Activated effector memory CD4-positive, alpha-beta T cell treated with Interleukin-2 at 50 U/mL for 16 hours (primary cell): ENCODE measurements around the gene MTA2.
"Not testable (repeated sequence)": the region's sequence is repeated elsewhere in the genome, so short reads cannot be mapped to it uniquely, and the experiment has no call there.

Experiments
- DNase-seq: peaks from one replicate; pipeline ENCODE4 v3.0.0-alpha.2; 2020

Gene MTA2

DNA sequence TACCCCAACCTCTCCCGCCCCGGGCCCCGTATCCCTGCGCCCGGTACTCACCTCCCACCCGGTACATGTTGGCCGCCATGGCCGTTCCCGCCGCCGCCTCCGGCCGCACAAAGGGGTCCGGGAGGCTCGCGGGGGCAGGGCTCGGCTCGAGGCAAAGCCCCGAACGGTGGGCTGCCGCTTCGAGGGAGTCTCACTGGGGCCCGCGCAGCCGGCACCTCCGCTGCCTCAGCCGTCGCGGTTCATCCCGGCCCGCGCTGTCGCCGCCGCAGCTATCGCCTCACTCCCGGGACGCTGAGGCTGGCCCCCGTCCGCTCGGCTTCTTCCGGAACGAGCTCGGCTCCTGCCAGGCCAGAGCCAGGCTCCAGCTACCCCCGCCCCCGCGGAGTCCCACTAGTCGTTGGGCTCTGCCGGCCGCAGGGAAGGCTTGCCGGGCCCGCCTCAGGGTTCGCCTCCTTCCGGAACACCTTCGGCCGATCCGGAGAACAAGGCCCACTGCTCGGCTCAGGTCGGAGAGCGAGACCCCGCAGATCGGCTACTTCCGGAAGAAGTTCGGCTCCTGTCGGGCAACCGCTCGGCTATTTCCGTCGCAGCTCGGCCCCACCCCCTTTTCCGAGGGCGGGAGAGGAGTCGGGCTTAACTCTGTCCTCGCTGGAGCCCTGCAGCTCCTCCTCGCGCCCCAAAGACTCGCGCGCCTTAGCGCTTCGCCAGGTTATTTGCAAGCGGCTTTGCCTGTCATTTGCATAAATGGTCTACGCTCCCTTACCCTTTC, at the start of gene MTA2:
Gene MTA2, minus strand, starts transcription at position 494 of the 769 bp plus-strand sequence. Its CDS starts 415 bp downstream, at position 79.
- DNase-seq, result peak; percentile 99

DNA sequence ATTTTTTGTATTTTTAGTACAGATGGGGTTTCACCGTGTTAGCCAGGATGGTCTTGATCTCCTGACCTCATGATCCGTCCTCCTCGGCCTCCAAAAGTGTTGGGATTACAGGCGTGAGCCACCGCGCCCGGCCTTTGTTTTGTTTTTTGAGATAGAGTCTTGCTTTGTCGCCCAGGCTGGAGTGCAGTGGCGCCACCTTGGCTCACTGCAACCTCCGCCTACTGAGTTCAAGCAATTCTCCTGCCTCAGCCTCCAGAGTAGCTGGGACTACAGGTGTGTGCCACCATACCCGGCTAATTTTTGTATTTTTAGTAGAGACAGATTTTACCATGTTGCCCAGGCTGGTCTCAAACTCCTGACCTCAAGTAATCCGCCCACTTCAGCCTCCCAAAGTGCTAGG, 48.6 kb upstream of the MTA2 start:
- not testable (repeated sequence) for DNase-seq

DNA sequence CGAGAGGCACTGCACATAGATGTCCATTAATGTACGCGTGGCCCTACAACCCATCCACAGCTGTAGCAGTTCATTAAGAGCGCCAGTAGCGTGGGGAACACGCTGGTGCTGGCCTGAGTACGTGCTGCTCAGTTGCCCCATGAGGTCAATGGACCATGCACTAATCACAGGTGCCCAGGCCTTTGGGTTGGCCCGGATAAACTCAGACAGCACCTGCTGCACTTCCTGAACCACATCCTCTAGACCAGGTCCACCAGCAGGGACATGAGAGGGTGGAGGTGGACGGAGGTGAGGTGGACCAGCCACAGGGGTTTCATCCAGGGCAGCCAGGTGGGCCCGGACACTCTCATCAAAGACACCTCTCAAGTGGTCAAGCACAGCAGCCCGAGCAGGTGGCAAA, 47.8 kb upstream of the MTA2 start:
- no peak for DNase-seq

DNA sequence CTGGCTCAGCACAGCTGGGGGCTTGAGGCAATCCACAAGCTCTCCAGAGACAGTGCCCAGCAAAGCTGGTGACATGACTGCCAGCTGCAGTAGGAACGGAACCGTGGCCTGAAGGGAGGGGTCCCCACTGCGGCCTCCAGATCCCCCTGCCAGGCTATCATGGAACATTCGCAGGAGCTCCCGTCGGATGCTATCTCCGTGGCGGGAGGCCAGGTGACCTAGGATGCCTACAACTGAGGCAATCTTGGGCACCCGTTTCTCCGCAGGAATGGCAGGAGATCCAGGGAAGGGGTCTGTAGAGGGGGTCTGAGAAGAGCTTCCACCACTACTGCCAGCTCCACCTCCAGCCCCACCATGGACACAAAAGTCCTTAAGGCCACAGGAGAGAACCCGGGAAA, 47.3 kb upstream of the MTA2 start:
- no peak for DNase-seq

DNA sequence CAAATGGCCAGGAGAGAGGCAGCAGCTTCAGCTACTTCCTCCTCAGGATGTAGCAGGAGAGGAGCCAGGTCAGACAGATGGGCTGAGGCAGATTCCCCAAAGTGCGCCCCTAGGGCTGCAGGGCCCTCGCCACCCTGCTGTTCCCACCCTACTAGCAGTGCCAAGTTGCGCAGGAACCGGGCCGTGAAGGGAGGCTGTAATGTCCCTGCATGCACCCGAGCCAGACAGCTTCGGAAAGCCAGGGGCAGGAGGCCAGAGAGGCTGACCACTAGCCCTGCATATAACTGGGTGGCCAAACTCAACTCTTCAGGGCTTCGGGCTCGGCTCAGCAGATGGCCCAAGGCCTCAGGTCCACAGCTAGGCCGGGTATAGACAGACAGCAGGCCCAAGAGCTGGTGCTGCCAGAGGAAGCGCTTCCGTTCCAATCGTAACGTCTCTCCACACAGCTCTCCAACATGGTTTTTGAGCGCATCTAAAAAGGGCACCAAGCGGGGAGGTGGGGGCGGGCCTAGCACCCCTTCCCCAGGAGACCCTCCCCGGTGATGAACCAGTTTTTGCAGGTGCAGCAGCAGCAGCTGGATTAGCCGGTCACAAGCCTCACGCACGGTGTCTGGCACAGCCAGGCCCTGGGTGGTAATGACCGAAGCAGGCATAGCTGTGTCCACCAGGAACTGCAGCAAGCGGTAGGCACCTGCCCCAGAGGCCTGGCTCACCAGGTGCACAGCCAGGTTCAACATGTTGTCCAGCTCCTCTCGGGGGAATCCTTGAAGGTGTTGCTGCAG, 46.7 kb upstream of the MTA2 start:
- no peak for DNase-seq

DNA sequence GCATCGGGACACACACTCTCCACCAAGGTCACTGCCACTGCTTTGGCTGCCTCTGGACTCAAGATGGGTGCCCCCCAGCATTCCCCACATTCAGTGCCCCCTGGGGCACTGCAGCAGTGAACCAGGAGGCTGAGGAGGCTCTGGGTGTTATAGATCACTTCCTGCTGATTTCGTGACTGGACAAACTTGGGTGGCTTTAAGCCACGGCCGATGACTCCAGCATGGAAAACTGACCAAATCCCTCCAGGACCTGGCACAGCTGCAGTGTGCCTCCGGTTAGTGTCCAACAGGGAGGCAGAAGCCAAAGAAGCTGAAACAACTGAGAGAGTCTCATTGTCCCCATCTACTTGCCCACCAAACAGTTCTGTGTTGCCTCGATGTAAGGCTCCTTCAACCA, 45.9 kb upstream of the MTA2 start:
- no peak for DNase-seq

DNA sequence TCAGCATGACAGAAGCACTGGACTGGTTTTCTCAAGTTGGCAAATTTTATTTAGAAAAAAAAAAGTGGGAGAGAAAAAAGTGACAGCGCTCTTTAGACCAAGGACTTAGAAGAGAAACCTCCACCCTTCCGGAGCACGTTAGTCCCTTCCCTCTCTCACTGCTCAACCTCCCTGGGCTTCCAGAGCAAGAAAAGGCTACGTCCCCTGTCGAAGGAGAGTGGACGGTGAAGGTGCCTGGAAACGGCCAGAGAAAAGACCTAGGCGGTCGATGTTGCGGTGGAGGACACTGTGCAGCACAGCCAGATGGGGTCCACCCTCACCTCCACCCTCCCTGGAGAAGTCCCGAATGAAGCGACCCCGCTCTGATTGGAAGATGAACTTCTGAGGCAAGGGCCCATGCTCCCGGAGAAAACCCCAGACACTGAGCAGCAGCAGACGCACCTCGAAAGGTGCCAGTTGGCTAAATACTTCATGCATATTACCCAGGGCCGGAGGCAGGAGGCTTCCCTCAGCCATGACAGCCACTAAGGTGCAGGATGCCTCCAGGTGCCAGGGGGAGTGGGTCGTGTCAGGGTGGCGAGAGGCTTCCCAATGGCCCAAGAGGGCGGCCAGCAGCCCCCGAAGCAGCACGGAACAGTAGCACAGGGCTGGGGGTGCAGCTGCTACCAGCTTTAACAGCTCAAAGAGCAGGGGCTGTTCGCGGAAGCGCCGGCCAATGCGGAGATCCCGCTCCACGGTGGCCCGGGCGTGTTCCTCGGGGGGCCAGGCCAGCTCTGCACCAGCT, 45.4 kb upstream of the MTA2 start:
- no peak for DNase-seq

DNA sequence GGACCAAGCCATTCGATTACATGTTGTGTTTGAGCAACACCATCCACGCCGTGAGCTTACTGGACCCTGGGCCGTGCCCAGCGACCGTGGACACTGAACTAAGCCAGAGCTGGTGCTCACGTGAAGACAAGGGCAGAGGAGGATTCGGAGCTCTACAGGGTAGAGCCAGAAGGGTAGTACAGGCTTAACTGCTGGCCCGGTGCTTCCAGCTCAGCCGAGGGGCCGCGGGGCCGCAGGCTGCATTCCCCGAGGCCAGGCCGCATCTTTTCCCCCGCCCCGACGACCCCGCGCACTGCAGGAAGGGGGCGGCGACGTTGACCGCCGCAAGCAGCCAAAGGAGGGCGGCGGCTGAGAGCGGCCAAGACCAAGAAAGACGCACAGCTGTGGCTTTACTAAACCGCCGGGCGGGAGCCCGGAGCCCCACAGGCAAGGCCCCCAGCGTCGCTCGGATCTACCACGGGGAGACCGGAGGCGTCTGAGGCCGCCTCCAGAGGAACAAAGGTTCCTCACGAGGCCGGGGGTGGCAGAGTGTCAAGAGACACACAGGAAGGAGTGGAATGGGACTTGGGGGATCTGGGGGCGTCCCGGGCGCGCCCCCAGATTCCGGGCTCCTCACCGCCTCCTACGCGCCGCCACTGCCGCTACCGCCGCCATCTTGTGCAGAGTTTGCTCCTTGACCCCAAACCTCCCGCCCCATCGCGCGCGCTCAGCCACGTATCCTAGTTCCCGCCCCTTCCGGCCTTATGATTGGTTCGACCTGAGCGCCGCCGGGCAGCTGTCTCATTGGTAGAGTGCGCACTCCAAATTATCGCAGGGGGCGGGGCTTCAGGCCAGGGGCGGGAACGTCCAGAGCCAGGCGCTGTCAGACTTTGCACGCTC, 44.5 kb upstream of the MTA2 start, which contains the start of gene GANAB:
Gene GANAB, minus strand, starts transcription at position 668 of the 879 bp plus-strand sequence. Its CDS starts 14 bp downstream, at position 654.
- DNase-seq, result peak; percentile 98

DNA sequence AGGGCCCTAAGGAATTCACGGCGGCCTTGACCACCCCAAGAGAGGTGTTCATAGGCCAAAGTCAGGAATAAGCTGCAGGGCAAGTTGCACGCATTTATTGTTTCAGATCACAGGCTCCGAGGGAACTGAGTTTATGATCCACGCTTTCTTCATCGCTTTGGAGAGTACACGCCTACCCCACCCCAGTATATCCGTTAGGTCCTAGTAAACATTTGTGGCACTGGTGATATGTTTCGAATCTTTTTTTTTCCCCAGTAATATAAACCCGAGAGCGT, 43.9 kb upstream of the MTA2 start:
- DNase-seq, result no peak

DNA sequence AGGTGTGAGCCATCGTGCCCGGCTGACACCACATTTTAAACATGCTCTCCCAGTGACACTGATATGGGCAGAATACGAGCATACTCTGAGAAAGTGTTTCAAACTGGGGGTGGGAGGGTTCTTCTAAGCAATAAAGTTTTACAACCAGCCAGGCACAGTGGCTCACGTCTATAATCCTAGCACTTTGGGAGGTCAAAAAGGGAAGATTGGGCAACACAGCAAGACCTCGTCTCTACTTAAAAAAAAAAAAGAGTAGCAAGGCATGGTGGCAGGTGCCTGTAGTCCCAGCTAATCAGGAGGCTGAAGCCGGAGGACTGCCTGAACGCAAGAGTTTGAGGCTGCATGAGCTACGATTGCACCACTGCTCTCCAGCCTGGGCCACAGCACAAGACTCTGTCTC, 42.6 kb upstream of the MTA2 start:
- no peak for DNase-seq

DNA sequence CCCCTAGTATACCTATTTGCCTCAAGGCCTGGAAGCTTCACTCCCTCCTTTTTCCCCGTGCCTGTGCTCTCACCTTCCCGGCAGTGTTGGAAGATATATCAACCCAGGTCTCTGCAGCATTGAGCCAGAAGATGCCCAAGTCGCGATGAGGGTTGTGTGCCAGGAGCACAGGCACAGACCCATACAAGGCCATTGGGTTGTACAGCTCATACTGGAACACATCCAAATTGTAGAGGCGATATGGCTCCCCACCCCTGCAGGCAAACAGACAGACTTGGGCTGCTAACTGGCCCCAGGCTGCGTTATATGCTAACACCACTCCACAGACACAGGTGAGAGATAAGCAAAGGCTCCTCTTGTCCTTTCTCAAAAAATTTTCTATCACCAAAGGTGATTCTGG, 30.8 kb upstream of the MTA2 start:
- DNase-seq, result no peak

DNA sequence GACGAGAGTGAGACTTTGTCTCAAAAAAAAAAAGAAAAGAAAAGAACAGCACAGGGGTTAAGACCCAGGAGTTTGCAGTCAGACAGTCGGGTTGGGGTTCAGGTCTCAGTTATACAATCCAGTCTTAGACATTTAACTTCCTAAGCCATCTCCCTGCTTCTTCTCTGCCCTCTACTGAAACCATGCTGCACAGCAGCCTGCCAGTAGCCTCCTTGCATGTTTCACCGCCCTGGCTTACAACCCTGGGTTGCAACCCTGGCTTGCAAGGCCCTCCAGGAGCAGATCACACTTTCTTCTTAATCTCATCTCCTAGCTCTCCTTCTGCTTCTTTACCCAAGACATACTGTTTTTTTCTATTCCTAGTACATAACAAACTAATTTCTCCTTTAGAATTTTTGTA, 26.0 kb upstream of the MTA2 start:
- no peak for DNase-seq

DNA sequence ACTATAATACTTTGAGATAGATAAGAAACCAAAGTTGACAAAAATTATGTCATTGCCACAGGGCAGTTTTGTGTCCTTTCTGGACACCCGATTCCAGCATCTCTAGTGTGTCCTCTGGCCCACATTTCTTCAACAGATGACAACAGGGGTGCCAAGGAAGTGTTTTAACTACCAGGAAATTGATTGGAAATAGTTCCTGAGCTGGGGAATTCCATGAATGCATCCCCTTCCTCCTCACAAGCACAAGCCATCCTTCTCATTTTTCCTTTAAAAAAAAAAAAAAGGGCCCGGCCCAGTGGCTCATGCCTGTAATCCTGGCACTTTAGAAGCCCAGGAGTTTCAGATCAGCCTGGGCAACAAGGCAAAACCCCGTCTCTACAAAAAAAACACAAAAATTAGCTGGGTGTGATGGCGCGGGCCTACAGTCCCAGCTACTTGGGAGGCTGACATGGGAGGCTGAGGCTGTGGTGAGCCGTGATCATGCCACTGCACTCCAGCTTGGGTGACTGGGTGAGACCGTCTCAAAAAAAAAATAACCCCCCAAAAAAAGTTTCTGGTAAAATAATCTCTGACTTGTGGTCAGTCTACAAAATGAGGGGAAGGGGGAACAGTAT, 20.9 kb upstream of the MTA2 start:
- no peak for DNase-seq

DNA sequence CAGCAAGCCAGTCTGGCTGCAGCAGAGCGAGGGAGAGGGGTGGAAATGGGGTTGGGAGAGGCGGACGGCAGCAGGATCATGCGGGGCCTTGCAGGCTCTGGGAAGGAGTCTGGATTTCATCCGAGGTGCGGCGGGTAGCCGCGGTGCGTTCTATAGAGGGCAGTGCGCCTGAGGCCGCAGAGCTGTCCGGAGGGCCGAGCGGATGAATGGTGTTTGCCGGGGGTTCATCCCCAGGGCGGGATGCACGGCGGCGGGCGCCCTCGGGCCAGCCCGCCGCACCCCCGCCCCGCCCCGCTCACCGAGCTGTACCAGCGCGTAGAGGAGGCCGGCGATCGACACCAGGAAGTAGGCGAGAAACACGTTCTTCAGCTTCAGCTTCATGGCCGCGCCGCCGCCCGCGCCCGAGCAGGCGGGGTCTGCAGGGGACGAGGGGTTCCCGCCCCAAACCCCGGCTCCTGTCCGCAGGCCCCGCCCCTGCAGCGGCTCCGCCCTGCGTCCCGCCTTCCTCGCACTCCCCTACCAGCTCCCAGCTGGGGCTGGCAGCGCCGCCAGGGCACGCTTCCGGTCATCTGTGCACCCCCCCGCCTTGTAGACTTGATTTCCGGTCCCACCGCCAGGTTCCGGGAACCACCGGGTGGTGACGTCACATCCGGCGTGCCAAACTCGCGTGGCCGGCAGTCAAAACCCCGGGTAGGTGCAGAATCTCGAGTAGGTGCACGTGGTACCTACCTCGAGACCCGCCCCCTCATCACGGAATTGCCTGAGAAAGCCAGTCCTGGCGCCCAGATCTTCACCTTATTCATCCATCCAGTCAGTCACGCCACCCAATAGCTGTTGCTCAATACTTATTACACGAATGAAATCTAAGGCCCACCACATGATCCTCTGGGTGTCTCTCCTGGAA, 20.2 kb upstream of the MTA2 start, which contains the start of gene B3GAT3:
Gene B3GAT3, minus strand, starts transcription at position 420 of the 904 bp plus-strand sequence. Its CDS starts 39 bp downstream, at position 381.
- peak; percentile 94 for DNase-seq

DNA sequence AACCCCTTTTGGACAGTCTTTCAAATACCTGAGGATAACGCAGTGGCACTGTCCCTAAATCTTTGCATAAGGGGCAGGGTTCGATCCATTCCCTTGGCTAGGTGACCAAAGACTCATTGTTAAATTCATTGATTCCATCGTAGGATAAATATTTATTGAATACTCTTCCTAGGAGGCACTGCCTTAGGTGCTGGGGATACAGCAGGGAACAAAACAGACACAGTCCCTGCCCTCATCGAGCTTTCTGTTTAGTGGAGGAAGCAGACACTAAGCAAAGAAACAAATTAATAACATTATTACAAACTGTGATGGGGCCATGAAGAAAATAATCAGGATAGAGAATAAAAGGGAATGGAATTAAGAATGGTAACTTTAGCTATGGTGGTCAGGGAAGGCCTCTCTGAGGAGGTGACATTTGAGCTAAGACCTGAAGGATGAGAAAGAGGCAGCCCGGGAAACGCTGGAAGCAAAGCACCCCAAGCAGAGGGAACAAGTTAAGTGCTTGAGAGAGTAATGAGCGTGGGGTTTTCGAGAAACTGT, 19.4 kb upstream of the MTA2 start:
- no peak for DNase-seq

DNA sequence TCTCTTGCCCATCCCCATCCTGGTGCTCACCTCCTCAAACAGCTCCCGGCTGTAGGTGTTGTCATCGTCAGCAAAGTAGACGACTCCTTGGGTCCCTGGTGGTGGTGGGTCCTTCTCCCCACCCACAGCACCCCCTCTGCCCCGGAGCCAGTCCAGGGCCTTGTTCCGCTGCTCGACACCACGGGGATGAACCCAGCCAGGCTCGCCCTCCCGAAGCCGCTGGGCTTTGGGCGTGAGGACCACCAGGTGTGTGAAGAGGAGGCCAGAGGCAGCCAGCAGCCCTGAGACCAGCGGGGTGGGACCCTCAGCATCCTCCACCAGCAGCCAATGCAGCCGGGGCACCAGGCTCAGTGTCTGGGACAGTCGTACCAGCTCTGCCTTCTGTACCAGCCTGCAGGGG, 15.3 kb upstream of the MTA2 start:
- not testable (repeated sequence) for DNase-seq

DNA sequence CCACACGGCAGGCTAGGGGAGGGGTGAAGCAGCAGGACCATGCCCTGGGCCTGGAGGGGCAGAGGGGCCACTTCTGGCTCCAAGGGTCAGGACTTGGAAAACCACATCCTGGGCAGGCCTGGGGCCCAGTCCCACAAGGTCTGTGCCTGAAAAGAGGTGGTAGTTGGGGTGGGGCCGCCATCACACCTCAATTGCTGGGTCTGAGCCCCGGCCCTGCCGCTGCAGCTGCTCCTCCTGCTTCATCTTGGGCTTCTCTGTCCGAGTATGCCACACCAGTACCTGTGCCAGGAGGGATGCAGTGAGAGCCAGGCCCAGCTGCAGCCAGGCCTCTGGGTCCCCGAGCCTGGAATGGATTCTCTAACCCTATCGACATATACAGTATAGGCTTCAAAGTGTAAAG, 13.9 kb upstream of the MTA2 start:
- DNase-seq, result no peak

DNA sequence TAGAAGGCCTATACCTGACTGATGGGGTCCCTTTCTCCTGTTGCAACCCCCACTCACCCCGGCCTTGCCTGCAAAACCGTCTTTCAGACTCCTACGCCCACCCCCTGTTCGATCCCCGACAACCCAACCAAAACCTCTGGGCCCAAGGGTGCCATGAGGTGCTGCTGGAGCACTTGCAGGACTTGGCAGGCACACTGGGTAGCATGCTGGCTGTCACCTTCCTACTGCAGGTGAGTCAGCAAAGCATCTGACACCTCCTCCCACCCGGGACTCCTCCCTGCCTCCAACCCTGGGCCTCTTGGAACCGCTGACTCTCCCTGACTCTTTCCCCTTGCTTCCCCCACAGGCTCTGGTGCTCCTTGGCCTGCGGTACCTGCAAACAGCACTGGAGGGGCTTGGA, 12.6 kb upstream of the MTA2 start:
- no peak for DNase-seq

DNA sequence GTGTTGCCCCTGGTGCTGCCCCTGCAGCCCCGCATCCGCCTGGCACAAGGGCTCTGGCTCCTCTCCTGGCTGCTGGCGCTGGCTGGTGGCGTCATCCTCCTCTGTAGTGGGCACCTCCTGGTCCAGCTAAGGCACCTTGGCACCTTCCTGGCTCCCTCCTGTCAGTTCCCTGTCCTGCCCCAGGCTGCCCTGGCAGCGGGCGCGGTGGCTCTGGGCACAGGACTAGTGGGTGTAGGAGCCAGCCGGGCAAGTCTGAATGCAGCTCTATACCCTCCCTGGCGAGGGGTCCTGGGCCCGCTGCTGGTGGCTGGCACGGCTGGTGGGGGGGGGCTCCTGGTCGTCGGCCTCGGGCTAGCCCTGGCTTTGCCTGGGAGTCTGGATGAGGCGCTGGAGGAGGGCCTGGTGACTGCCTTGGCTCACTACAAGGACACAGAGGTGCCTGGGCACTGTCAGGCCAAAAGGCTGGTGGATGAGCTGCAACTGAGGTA, 11.7 kb upstream of the MTA2 start:
- no peak for DNase-seq
